ENCODE data around the gene GANAB. TPM values are rescaled to one million over a fixed set of nuclear protein-coding genes. Genes with fewer than 3 reads are reported as not detected.
A peak's percentile ranks its signal among the peaks of the same experiment; 100 is the strongest.

Gene GANAB
- total RNA-seq, 1 experiment from 2014 or later, result 274 TPM

GRCh38 chr11:62602141-62603071, 44.0 kb downstream of the GANAB start:
- ATAC-seq (peak; percentile 62), DNase-seq (peak; percentile 76)
- Histone ChIP-seq H3K4me2 (ENCODE audit: low read length) (peak overlapping the region; percentile 99), H3K36me3 (ENCODE audit: low read depth, low read length) (peaks cover 20% of the 10 kb centered on the region), H3K27ac (ENCODE audit: low read length) (peak overlapping the region; percentile 49), H3K27me3 (ENCODE audit: low read length) (no peaks in the 10 kb centered on the region), H3K9ac (ENCODE audit: low read length) (peak overlapping the region; percentile 98), H3K79me2 (ENCODE audit: low read length) (peaks cover 42% of the 10 kb centered on the region), H3K4me3 (ENCODE audit: low read length) (peak overlapping the region; percentile 93), H3K4me1 (ENCODE audit: insufficient read depth, low read length) (peaks cover 21% of the 10 kb centered on the region), H2AFZ (ENCODE audit: low read length) (peak overlapping the region; percentile 98), H3K9me2 (replicated peaks; ENCODE audit: low read length) (no peaks in the 10 kb centered on the region), H3K9me3 (ENCODE audit: low read length) (no peaks in the 10 kb centered on the region), H4K20me1 (ENCODE audit: low read length) (no peaks in the 10 kb centered on the region), H3F3A (ENCODE audit: low read length, unreplicated experiment) (no peaks in the 10 kb centered on the region)
- ChIA-PET CTCF (interaction anchor here (0.7 to 1.7 kb wide), 3 partner anchors 11 to 178 kb away, joined by 3 to 7 read pairs (median 4); partner anchors contain the start of gene ROM1), POLR2A (ENCODE audit: unreplicated experiment) (interaction anchor here (1.0 to 1.7 kb wide), 4 partner anchors 11 to 239 kb away, joined by 5 to 29 read pairs (median 6); partner anchors contain the start of genes C11orf98, CSKMT, EEF1G and TUT1)
- no peak for TF ChIP-seq CTCF (conservative IDR thresholded peaks at IDR 0.05; ENCODE audit: low read depth, low read length)
- no peak for TF ChIP-seq EZH2 (IDR thresholded peaks at IDR 0.05; ENCODE audit: low read length, unreplicated experiment)
- no peak for TF ChIP-seq EZH2phosphoT487 (IDR thresholded peaks at IDR 0.05; ENCODE audit: borderline replicate concordance, low read length)
- no TSS peak for BruUV-seq (replicated peaks)
- intact Hi-C loops (cut with micrococcal nuclease), result loop anchor here (5.0 kb wide), 1 partner anchor 70 kb away; the partner anchor contains the start of genes LBHD1 and UQCC3

- H3K36me3 ChIP-seq (ENCODE audit: low read depth, low read length), result peaks cover 25% of the 10 kb centered on the region
- no peaks in the 10 kb centered on the region for H3K27me3 ChIP-seq (ENCODE audit: low read length)
- peak within 1 kb of the TSS; percentile 98 for H3K9ac ChIP-seq (ENCODE audit: low read length)
- H3K4me3 ChIP-seq (ENCODE audit: low read length), result peak within 1 kb of the TSS; percentile 93
- BruUV-seq (replicated peaks), result no TSS peak
- peaks cover 21% of the 10 kb centered on the region for H3K4me1 ChIP-seq (ENCODE audit: insufficient read depth, low read length)
- peak within 1 kb of the TSS; percentile 98 for H2AFZ ChIP-seq (ENCODE audit: low read length)
- TF ChIP-seq CTCF (conservative IDR thresholded peaks at IDR 0.05; ENCODE audit: low read depth, low read length) (no peak), EZH2phosphoT487 (IDR thresholded peaks at IDR 0.05; ENCODE audit: borderline replicate concordance, low read length) (no peak), EZH2 (IDR thresholded peaks at IDR 0.05; ENCODE audit: low read length, unreplicated experiment) (no peak)
- H4K20me1 ChIP-seq (ENCODE audit: low read length), result no peaks in the 10 kb centered on the region
- intact Hi-C loops (cut with micrococcal nuclease), result loop anchor here (5.0 kb wide), 1 partner anchor 71 kb away; the partner anchor contains the start of genes LBHD1 and UQCC3
- CTCF ChIA-PET, result interaction anchor here (0.5 to 1.7 kb wide), 6 partner anchors 10 to 177 kb away, joined by 3 to 7 read pairs (median 4); partner anchors contain the start of genes ROM1 and TUT1
- H3K27ac ChIP-seq (ENCODE audit: low read length), result peak within 1 kb of the TSS; percentile 69
- H3K9me3 ChIP-seq (ENCODE audit: low read length), result no peaks in the 10 kb centered on the region
- POLR2A ChIA-PET (ENCODE audit: unreplicated experiment), result interaction anchor here (0.5 to 1.7 kb wide), 5 partner anchors 10 to 240 kb away, joined by 5 to 29 read pairs (median 6); partner anchors contain the start of genes C11orf98, CSKMT, EEF1G and TUT1
- H3K79me2 ChIP-seq (ENCODE audit: low read length), result peaks cover 43% of the 10 kb centered on the region
- no peaks in the 10 kb centered on the region for H3F3A ChIP-seq (ENCODE audit: low read length, unreplicated experiment)
- H3K9me2 ChIP-seq (replicated peaks; ENCODE audit: low read length), result no peaks in the 10 kb centered on the region
- ATAC-seq (peak; percentile 86), DNase-seq (peak; percentile 99)
- peak within 1 kb of the TSS; percentile 99 for H3K4me2 ChIP-seq (ENCODE audit: low read length)
These were observed 44.9 kb downstream of the GANAB start, which contains the start of gene MTA2 for GRCh38 chr11:62601372-62602140. Gene MTA2, minus strand, starts transcription at chr11:62601865. Its CDS starts 415 bp downstream, at chr11:62601450.

Measured in PC-3 (cell line).